ENCODE data around the gene EHD4. TPM values are rescaled to one million over a fixed set of nuclear protein-coding genes. Genes with fewer than 3 reads are reported as not detected.

The EHD4 gene
- total RNA-seq, 1 donor from 2014 or later: 20.9 TPM

- H3K4me3 Mint-ChIP-seq (ENCODE audit: unreplicated experiment): no peak overlapping the region
- peaks cover 51% of the 10 kb centered on the region for H3K27me3 Mint-ChIP-seq (ENCODE audit: unreplicated experiment)
- H3K4me1 Mint-ChIP-seq (ENCODE audit: unreplicated experiment): no peaks in the 10 kb centered on the region
- no peaks in the 10 kb centered on the region for H3K36me3 Mint-ChIP-seq (ENCODE audit: unreplicated experiment)
- H3K27ac Mint-ChIP-seq (ENCODE audit: unreplicated experiment): no peak overlapping the region
- no peak for TF ChIP-seq CTCF (IDR thresholded peaks at IDR 0.05)
- H3K9me3 Mint-ChIP-seq (ENCODE audit: unreplicated experiment): peaks cover 7% of the 10 kb centered on the region
- DNase-seq (ENCODE audit: extremely low spot score, unreplicated experiment): no peak
Measured at GRCh38 chr15:42010434-42010833, 38.1 kb upstream of the EHD4 start.

GRCh38 chr15:42009474-42009873 lies 37.1 kb upstream of the EHD4 start:
- Mint-ChIP-seq H3K4me1 (ENCODE audit: unreplicated experiment) (no peaks in the 10 kb centered on the region), H3K27me3 (ENCODE audit: unreplicated experiment) (peaks cover 42% of the 10 kb centered on the region), H3K9me3 (ENCODE audit: unreplicated experiment) (peaks cover 7% of the 10 kb centered on the region), H3K27ac (ENCODE audit: unreplicated experiment) (no peak overlapping the region), H3K4me3 (ENCODE audit: unreplicated experiment) (no peak overlapping the region), H3K36me3 (ENCODE audit: unreplicated experiment) (no peaks in the 10 kb centered on the region)
- TF ChIP-seq CTCF (IDR thresholded peaks at IDR 0.05): no peak
- DNase-seq (ENCODE audit: extremely low spot score, unreplicated experiment): no peak

GRCh38 chr15:42009022-42009421 lies 36.7 kb upstream of the EHD4 start:
- Mint-ChIP-seq H3K27me3 (ENCODE audit: unreplicated experiment) (peaks cover 42% of the 10 kb centered on the region), H3K4me3 (ENCODE audit: unreplicated experiment) (no peak overlapping the region), H3K27ac (ENCODE audit: unreplicated experiment) (no peak overlapping the region), H3K4me1 (ENCODE audit: unreplicated experiment) (no peaks in the 10 kb centered on the region), H3K9me3 (ENCODE audit: unreplicated experiment) (peaks cover 7% of the 10 kb centered on the region), H3K36me3 (ENCODE audit: unreplicated experiment) (no peaks in the 10 kb centered on the region)
- TF ChIP-seq CTCF (IDR thresholded peaks at IDR 0.05): no peak
- no peak for DNase-seq (ENCODE audit: extremely low spot score, unreplicated experiment)

- no peak for TF ChIP-seq CTCF (IDR thresholded peaks at IDR 0.05)
- Mint-ChIP-seq H3K27ac (ENCODE audit: unreplicated experiment) (no peak overlapping the region), H3K9me3 (ENCODE audit: unreplicated experiment) (peaks cover 7% of the 10 kb centered on the region), H3K4me3 (ENCODE audit: unreplicated experiment) (no peak overlapping the region), H3K27me3 (ENCODE audit: unreplicated experiment) (peaks cover 52% of the 10 kb centered on the region), H3K36me3 (ENCODE audit: unreplicated experiment) (no peaks in the 10 kb centered on the region), H3K4me1 (ENCODE audit: unreplicated experiment) (no peaks in the 10 kb centered on the region)
- no peak for DNase-seq (ENCODE audit: extremely low spot score, unreplicated experiment)
Measured at GRCh38 chr15:42007386-42007785, 35.0 kb upstream of the EHD4 start.

- Mint-ChIP-seq H3K9me3 (ENCODE audit: unreplicated experiment) (peaks cover 4% of the 10 kb centered on the region), H3K36me3 (ENCODE audit: unreplicated experiment) (no peaks in the 10 kb centered on the region), H3K4me3 (ENCODE audit: unreplicated experiment) (no peak overlapping the region), H3K27me3 (ENCODE audit: unreplicated experiment) (peaks cover 48% of the 10 kb centered on the region), H3K27ac (ENCODE audit: unreplicated experiment) (no peak overlapping the region), H3K4me1 (ENCODE audit: unreplicated experiment) (no peaks in the 10 kb centered on the region)
- TF ChIP-seq CTCF (IDR thresholded peaks at IDR 0.05): no peak
- no peak for DNase-seq (ENCODE audit: extremely low spot score, unreplicated experiment)
Measured at GRCh38 chr15:42002333-42002732, 30.0 kb upstream of the EHD4 start.

Measured in osteocyte (in vitro differentiated cells).